Caco-2 (cell line): Measurements from ENCODE around the gene ZNF879. TPM values are rescaled to one million over a fixed set of nuclear protein-coding genes. Genes with fewer than 3 reads are reported as not detected.

Experiments used
- BruUV-seq: library from RNA; stranded (reverse); fragments of 400-500 nt; replicated peaks from 2 replicates; lab custom pipeline; 2021; lab: Mats Ljungman, UMichigan
- CTCF ChIA-PET: fragments of 300-600 bp; sonication (Branson Sonifier 250); formaldehyde crosslinking; loops from one replicate; lab custom pipeline; 2022; ENCODE audit warnings: antibody characterized with exemption; lab: Charles Lee
- POLR2A ChIA-PET: fragments of 300-600 bp; sonication (Branson Sonifier 250); formaldehyde crosslinking; loops from one replicate; lab custom pipeline; 2022; ENCODE audit warnings: antibody characterized with exemption; lab: Charles Lee
- DNase-seq, 2 experiments: peaks; one replicate each; pipeline versions ENCODE4 v3.0.0 to v3.0.0-alpha.2; 2020 to 2022
- H3K27me3 ChIP-seq: replicated peaks from 2 replicates; pipeline ENCODE4 v1.6.0; 2011; ENCODE audit warnings: low read length; ENCODE audit not compliant: control insufficient read depth, insufficient read depth
- H3K36me3 ChIP-seq: 2 replicates; pipeline ENCODE4 v1.5.1; 2011; ENCODE audit warnings: low read length; ENCODE audit not compliant: control insufficient read depth, insufficient read depth
- H3K4me1 ChIP-seq: fragments of 250-450 bp; sonication (Bioruptor Pico); 2 replicates; pipeline ENCODE4 v1.5.1; 2020; ENCODE audit warnings: mild to moderate bottlenecking
- H3K4me3 ChIP-seq: 2 replicates; pipeline ENCODE4 v1.5.1; 2011; ENCODE audit warnings: low read depth, mild to moderate bottlenecking, control low read depth, low read length
- H3K9me3 ChIP-seq: fragments of 250-450 bp; sonication (Bioruptor Pico); 2 replicates; pipeline ENCODE4 v1.5.1; 2020; ENCODE audit warnings: mild to moderate bottlenecking, moderate library complexity
- H3K27ac Mint-ChIP-seq: one replicate; pipeline ENCODE4 v1.8.0; 2022; ENCODE audit warnings: mixed read lengths; ENCODE audit not compliant: unreplicated experiment
- H3K27me3 Mint-ChIP-seq: one replicate; pipeline ENCODE4 v1.8.0; 2022; ENCODE audit warnings: mixed read lengths; ENCODE audit not compliant: insufficient read depth, unreplicated experiment
- H3K36me3 Mint-ChIP-seq: one replicate; pipeline ENCODE4 v1.8.0; 2022; ENCODE audit warnings: mild to moderate bottlenecking, mixed read lengths; ENCODE audit not compliant: insufficient read depth, unreplicated experiment
- H3K4me1 Mint-ChIP-seq: one replicate; pipeline ENCODE4 v1.8.0; 2022; ENCODE audit warnings: low read depth, mixed read lengths; ENCODE audit not compliant: unreplicated experiment
- H3K4me3 Mint-ChIP-seq: one replicate; pipeline ENCODE4 v1.8.0; 2022; ENCODE audit warnings: mild to moderate bottlenecking, moderate library complexity, mixed read lengths; ENCODE audit not compliant: unreplicated experiment
- H3K9me3 Mint-ChIP-seq: one replicate; pipeline ENCODE4 v1.8.0; 2022; ENCODE audit warnings: mixed read lengths; ENCODE audit not compliant: unreplicated experiment
- intact Hi-C: fragments of 100-400 bp; cut with micrococcal nuclease; formaldehyde crosslinking; loops from one replicate; pipeline ENCODE4 v1.10.0; 2022; ENCODE audit not compliant: unreplicated experiment
- total RNA-seq: library from RNA; stranded (reverse); gene quantifications from 2 replicates; pipeline ENCODE4 v1.2.3, GENCODE V29; 2022
- TF ChIP-seq, protein P1 (sequence below), 2 experiments: fragments of 200-600 bp in 1 of 2; IDR thresholded peaks; 1 replicate in 1 of 2; 2 replicates in 1 of 2; pipeline versions ENCODE4 v1.5.1 to v1.8.0; 2011 to 2022; ENCODE audit warnings: antibody characterized with exemption in 1 of 2, control low read depth in 1 of 2, inconsistent platforms in 1 of 2, low read depth in 1 of 2, low read length in 1 of 2, mild to moderate bottlenecking in 1 of 2, moderate library complexity in 1 of 2; ENCODE audit not compliant: insufficient read depth in 1 of 2, severe bottlenecking in 1 of 2, unreplicated experiment in 1 of 2

ZNF879 gene
- total RNA-seq, 1 experiment from 2014 or later, result 3.0 TPM

DNA sequence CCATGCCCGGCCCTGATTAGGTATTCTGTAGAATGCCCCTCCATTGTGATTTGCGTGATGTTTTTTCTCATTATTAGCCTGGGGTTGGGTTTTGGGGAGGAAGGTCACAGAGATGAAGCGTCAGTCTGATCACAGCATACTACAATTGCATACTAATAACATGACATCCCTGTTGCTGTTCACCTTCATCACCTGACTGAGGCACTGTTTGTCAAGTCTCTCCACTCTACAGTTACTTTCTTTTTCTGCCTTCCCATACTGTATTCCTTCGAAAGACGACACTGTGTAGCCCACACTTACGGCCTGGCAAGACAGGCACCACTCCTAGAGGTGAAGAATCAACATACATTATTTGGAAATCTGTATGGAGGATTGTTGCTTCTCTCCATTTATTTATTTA lies 42.1 kb downstream of the ZNF879 start:
- TF ChIP-seq, protein P1, sequence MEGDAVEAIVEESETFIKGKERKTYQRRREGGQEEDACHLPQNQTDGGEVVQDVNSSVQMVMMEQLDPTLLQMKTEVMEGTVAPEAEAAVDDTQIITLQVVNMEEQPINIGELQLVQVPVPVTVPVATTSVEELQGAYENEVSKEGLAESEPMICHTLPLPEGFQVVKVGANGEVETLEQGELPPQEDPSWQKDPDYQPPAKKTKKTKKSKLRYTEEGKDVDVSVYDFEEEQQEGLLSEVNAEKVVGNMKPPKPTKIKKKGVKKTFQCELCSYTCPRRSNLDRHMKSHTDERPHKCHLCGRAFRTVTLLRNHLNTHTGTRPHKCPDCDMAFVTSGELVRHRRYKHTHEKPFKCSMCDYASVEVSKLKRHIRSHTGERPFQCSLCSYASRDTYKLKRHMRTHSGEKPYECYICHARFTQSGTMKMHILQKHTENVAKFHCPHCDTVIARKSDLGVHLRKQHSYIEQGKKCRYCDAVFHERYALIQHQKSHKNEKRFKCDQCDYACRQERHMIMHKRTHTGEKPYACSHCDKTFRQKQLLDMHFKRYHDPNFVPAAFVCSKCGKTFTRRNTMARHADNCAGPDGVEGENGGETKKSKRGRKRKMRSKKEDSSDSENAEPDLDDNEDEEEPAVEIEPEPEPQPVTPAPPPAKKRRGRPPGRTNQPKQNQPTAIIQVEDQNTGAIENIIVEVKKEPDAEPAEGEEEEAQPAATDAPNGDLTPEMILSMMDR (IDR thresholded peaks at IDR 0.05; ENCODE audit: insufficient read depth in 1 of 2, low read depth in 1 of 2, low read length in 1 of 2, severe bottlenecking in 1 of 2, unreplicated experiment in 1 of 2), result no peak
- Mint-ChIP-seq H3K9me3 (peaks cover 55% of the 10 kb centered on the region), H3K4me1 (no peaks in the 10 kb centered on the region), H3K4me3 (no peak overlapping the region), H3K36me3 (no peaks in the 10 kb centered on the region), H3K27me3 (no peaks in the 10 kb centered on the region), H3K27ac (no peak overlapping the region)
- intact Hi-C loops, result no loop called here
- H3K36me3 ChIP-seq, result no peaks in the 10 kb centered on the region
- H3K9me3 ChIP-seq, result peaks cover 5% of the 10 kb centered on the region
- no peak overlapping the region for H3K4me3 ChIP-seq
- no peaks in the 10 kb centered on the region for H3K27me3 ChIP-seq
- ChIA-PET CTCF (no interaction called here), POLR2A (no interaction called here)
- no TSS peak for BruUV-seq
- DNase-seq, result no peak
- H3K4me1 ChIP-seq, result no peaks in the 10 kb centered on the region

DNA sequence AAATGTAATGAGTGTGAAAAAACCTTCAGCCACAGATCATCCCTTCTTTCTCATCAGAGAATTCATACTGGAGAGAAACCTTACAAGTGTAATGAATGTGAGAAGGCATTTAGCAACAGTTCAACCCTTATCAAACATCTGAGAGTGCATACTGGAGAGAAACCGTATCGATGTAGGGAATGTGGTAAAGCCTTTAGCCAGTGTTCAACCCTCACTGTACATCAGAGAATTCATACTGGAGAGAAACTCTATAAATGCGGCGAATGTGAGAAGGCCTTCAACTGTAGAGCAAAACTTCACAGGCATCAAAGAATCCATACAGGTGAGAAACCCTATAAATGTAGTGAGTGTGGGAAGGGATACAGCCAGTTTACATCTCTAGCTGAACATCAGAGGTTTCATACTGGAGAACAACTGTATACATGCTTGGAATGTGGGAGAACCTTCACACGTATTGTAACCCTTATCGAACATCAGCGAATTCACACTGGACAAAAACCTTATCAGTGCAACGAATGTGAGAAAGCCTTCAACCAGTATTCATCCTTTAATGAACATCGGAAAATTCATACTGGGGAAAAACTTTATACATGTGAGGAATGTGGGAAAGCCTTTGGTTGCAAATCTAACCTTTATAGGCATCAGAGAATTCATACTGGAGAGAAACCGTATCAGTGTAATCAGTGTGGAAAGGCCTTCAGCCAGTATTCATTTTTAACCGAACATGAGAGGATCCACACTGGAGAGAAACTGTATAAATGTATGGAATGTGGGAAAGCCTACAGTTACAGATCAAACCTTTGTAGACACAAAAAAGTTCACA lies 55.8 kb downstream of the ZNF879 start:
- intact Hi-C loops, result no loop called here

DNA sequence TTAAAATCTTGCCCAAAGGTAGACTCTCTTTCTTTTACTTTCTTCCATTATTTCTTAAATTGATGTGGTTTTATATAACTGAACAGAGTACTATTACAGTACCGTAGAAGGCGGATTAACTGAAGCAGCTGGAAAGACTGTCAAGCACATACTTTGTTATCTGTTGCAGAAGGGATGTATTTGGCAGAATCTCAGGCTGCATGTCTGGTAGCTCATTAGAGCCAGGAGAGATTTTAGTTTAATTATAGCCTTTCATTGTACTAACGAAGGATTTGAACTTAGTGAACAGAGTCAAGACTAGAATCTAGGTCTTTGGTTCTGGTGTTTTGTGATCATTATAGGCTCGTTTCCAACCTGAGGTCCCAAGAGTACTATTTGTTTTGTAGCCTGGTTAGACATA lies 57.1 kb downstream of the ZNF879 start:
- no peaks in the 10 kb centered on the region for H3K27me3 ChIP-seq
- intact Hi-C loops, result no loop called here
- Mint-ChIP-seq H3K36me3 (no peaks in the 10 kb centered on the region), H3K27me3 (no peaks in the 10 kb centered on the region), H3K4me1 (no peaks in the 10 kb centered on the region), H3K27ac (no peak overlapping the region), H3K9me3 (peaks cover 71% of the 10 kb centered on the region), H3K4me3 (no peak overlapping the region)
- no peaks in the 10 kb centered on the region for H3K36me3 ChIP-seq
- no TSS peak for BruUV-seq
- no peak for DNase-seq
- peaks cover 45% of the 10 kb centered on the region for H3K9me3 ChIP-seq
- CTCF ChIA-PET, result no interaction called here
- POLR2A ChIA-PET, result no interaction called here
- H3K4me3 ChIP-seq, result no peak overlapping the region
- TF ChIP-seq, protein P1 (IDR thresholded peaks at IDR 0.05; ENCODE audit: insufficient read depth in 1 of 2, low read depth in 1 of 2, low read length in 1 of 2, severe bottlenecking in 1 of 2, unreplicated experiment in 1 of 2), result no peak
- H3K4me1 ChIP-seq, result no peaks in the 10 kb centered on the region

More for the DNA sequence above, 55.8 kb downstream of the ZNF879 start:
- no peaks in the 10 kb centered on the region for H3K36me3 ChIP-seq
- peaks cover 48% of the 10 kb centered on the region for H3K9me3 ChIP-seq
- no peak overlapping the region for H3K4me3 Mint-ChIP-seq
- no peak overlapping the region for H3K4me3 ChIP-seq
- ChIA-PET CTCF (no interaction called here), POLR2A (no interaction called here)
- H3K9me3 Mint-ChIP-seq, result peaks cover 64% of the 10 kb centered on the region
- no peaks in the 10 kb centered on the region for H3K4me1 Mint-ChIP-seq
- no TSS peak for BruUV-seq
- no peaks in the 10 kb centered on the region for H3K27me3 Mint-ChIP-seq
- no peak for DNase-seq
- TF ChIP-seq, protein P1 (IDR thresholded peaks at IDR 0.05; ENCODE audit: insufficient read depth in 1 of 2, low read depth in 1 of 2, low read length in 1 of 2, severe bottlenecking in 1 of 2, unreplicated experiment in 1 of 2), result no peak
- no peaks in the 10 kb centered on the region for H3K27me3 ChIP-seq
- no peak overlapping the region for H3K27ac Mint-ChIP-seq
- no peaks in the 10 kb centered on the region for H3K4me1 ChIP-seq
- H3K36me3 Mint-ChIP-seq, result no peaks in the 10 kb centered on the region

Other genes with a start within 250 kb of the ZNF879 start
- gene ZNF354B, start 163.9 kb upstream of the ZNF879 start, total RNA-seq, result 21.0 and 22.3 TPM in 2 replicates
- gene ZFP2, start 127.9 kb upstream of the ZNF879 start, total RNA-seq, result 0.29 and 0.35 TPM in 2 replicates
- 0.28 TPM in 1 of 2 replicates, not detected in the other for gene ZNF454, start 82.6 kb upstream of the ZNF879 start, total RNA-seq
- not detected in 2 replicates for gene GRM6, start 28.5 kb upstream of the ZNF879 start, total RNA-seq
- not detected in 2 replicates for gene ZNF354C, start 36.6 kb downstream of the ZNF879 start, total RNA-seq